ENCODE measurements around the gene VTI1A.

DNA sequence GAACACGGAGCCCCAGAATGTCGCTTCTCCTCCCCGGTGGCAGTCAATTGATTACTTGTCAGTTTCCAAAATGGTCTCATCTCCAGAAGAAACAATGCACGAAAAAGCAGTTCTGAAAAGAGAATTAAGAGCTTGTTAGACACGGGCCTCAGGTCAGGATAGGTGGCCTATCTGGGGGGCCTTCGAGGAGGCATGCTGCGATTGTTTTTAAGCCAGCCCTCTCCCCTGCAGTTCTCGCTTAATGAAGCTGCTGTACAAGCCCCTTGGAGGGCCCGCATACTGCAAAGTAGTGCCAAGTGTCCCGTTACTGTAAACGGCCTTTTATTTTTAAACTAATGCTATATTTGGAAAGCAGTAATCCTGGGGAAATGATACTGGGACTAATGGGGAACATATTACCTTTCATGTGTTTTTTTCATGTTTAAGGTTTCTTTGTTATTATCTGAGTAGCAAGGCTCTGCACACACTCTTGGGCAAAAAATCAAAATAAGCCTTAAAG, 388.3 kb downstream of the VTI1A start:
- TF ChIP-seq, protein P1, sequence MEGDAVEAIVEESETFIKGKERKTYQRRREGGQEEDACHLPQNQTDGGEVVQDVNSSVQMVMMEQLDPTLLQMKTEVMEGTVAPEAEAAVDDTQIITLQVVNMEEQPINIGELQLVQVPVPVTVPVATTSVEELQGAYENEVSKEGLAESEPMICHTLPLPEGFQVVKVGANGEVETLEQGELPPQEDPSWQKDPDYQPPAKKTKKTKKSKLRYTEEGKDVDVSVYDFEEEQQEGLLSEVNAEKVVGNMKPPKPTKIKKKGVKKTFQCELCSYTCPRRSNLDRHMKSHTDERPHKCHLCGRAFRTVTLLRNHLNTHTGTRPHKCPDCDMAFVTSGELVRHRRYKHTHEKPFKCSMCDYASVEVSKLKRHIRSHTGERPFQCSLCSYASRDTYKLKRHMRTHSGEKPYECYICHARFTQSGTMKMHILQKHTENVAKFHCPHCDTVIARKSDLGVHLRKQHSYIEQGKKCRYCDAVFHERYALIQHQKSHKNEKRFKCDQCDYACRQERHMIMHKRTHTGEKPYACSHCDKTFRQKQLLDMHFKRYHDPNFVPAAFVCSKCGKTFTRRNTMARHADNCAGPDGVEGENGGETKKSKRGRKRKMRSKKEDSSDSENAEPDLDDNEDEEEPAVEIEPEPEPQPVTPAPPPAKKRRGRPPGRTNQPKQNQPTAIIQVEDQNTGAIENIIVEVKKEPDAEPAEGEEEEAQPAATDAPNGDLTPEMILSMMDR (IDR thresholded peaks at IDR 0.05; ENCODE audit: poor library complexity) = no peak
- no peak for TF ChIP-seq EZH2 (IDR thresholded peaks at IDR 0.05; ENCODE audit: borderline replicate concordance)
- no peak for TF ChIP-seq EZH2phosphoT487 (IDR thresholded peaks at IDR 0.05; ENCODE audit: low read depth, severe bottlenecking, unreplicated experiment)
